ENCODE results near the gene CXCL17. TPM values are rescaled to one million over a fixed set of nuclear protein-coding genes. Genes with fewer than 3 reads are reported as not detected.
"Not testable (repeated sequence)": the region's sequence is repeated elsewhere in the genome, so short reads cannot be mapped to it uniquely, and the experiment has no call there.

CXCL17 gene
- total RNA-seq, 2 donors from 2014 or later, result not detected

- Histone ChIP-seq H3K4me3 (no peak overlapping the region), H3K27me3 (no peaks in the 10 kb centered on the region), H3K4me1 (peaks cover 0 to 13% of the 10 kb centered on the region in 2 donors), H3K36me3 (no peaks in the 10 kb centered on the region), H3K9me3 (no peaks in the 10 kb centered on the region), H3K27ac (no peak overlapping the region)
- DNase-seq (ENCODE audit: low spot score), result no peak
- TF ChIP-seq CTCF (IDR thresholded peaks at IDR 0.05), result no peak
Observed at GRCh38 chr19:42467183-42467760, 24.5 kb upstream of the CXCL17 start.

GRCh38 chr19:42466521-42467182, 23.9 kb upstream of the CXCL17 start:
- H3K27ac ChIP-seq, result no peak overlapping the region
- DNase-seq (ENCODE audit: low spot score), result no peak
- peaks cover 0 to 19% of the 10 kb centered on the region in 2 donors for H3K4me1 ChIP-seq
- TF ChIP-seq CTCF (IDR thresholded peaks at IDR 0.05), result no peak
- H3K36me3 ChIP-seq, result no peaks in the 10 kb centered on the region
- no peaks in the 10 kb centered on the region for H3K27me3 ChIP-seq
- H3K9me3 ChIP-seq, result no peaks in the 10 kb centered on the region
- H3K4me3 ChIP-seq, result no peak overlapping the region

- Histone ChIP-seq H3K4me3 (no peak overlapping the region), H3K4me1 (peaks cover 0 to 20% of the 10 kb centered on the region in 2 donors), H3K9me3 (no peaks in the 10 kb centered on the region), H3K36me3 (no peaks in the 10 kb centered on the region), H3K27me3 (no peaks in the 10 kb centered on the region), H3K27ac (no peak overlapping the region)
- DNase-seq (ENCODE audit: low spot score), result no peak
- TF ChIP-seq CTCF (IDR thresholded peaks at IDR 0.05), result no peak
Observed at GRCh38 chr19:42465827-42466280, 23.1 kb upstream of the CXCL17 start.

- Histone ChIP-seq H3K9me3 (no peaks in the 10 kb centered on the region), H3K27me3 (no peaks in the 10 kb centered on the region), H3K27ac (no peak overlapping the region), H3K36me3 (no peaks in the 10 kb centered on the region), H3K4me1 (peaks cover 0 to 20% of the 10 kb centered on the region in 2 donors), H3K4me3 (no peak overlapping the region)
- TF ChIP-seq CTCF (IDR thresholded peaks at IDR 0.05), result no peak
- no peak for DNase-seq (ENCODE audit: low spot score)
Observed at GRCh38 chr19:42461700-42462324, 19.1 kb upstream of the CXCL17 start.

- peaks cover 0 to 15% of the 10 kb centered on the region in 2 donors for H3K4me1 ChIP-seq
- not testable (repeated sequence) for H3K4me3 ChIP-seq; H3K27me3 ChIP-seq; H3K9me3 ChIP-seq; H3K36me3 ChIP-seq; DNase-seq (ENCODE audit: low spot score); H3K27ac ChIP-seq
Observed at GRCh38 chr19:42461231-42461630, 18.5 kb upstream of the CXCL17 start.

GRCh38 chr19:42459926-42460325, 17.2 kb upstream of the CXCL17 start:
- no peak overlapping the region for H3K27ac ChIP-seq
- peaks cover 0 to 8% of the 10 kb centered on the region in 2 donors for H3K4me1 ChIP-seq
- no peak for TF ChIP-seq CTCF (IDR thresholded peaks at IDR 0.05)
- DNase-seq (ENCODE audit: low spot score), result no peak
- H3K4me3 ChIP-seq, result no peak overlapping the region
- H3K27me3 ChIP-seq, result no peaks in the 10 kb centered on the region
- H3K36me3 ChIP-seq, result no peaks in the 10 kb centered on the region
- no peaks in the 10 kb centered on the region for H3K9me3 ChIP-seq
